VCaP (cell line): Measurements from ENCODE around the gene SALL3.
"Not testable (repeated sequence)": the region's sequence is repeated elsewhere in the genome, so short reads cannot be mapped to it uniquely, and the experiment has no call there.

ENCODE experiments used
- H3K27ac ChIP-seq: fragments of 450-650 bp; 2 replicates; pipeline ENCODE4 v1.5.1; 2017
- TF ChIP-seq, protein P1 (sequence below): fragments of 450-650 bp; conservative IDR thresholded peaks from 2 replicates; pipeline ENCODE4 v1.5.1; 2017; ENCODE audit warnings: mild to moderate bottlenecking, moderate library complexity

Gene SALL3

DNA sequence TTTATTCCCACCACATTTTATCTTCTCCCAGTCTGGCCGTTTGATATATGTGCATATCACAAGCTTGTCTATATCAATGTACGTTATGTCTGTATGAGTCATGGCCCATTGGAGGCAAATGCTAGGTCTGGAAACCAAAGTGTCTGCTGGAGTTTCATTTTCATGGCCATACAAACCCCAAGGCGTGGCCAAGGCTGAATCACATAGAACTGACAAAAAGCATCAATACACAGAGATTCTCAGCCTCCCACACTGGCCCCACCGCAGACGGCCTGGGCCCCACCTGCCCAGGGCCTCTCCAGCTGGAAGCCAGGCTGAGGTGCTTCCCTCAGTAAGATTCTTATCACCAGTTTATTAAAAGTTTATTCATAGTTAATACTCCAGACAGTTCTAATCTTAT is 40.5 kb upstream of the SALL3 start:
- H3K27ac ChIP-seq, result no peak overlapping the region
- TF ChIP-seq, protein P1, sequence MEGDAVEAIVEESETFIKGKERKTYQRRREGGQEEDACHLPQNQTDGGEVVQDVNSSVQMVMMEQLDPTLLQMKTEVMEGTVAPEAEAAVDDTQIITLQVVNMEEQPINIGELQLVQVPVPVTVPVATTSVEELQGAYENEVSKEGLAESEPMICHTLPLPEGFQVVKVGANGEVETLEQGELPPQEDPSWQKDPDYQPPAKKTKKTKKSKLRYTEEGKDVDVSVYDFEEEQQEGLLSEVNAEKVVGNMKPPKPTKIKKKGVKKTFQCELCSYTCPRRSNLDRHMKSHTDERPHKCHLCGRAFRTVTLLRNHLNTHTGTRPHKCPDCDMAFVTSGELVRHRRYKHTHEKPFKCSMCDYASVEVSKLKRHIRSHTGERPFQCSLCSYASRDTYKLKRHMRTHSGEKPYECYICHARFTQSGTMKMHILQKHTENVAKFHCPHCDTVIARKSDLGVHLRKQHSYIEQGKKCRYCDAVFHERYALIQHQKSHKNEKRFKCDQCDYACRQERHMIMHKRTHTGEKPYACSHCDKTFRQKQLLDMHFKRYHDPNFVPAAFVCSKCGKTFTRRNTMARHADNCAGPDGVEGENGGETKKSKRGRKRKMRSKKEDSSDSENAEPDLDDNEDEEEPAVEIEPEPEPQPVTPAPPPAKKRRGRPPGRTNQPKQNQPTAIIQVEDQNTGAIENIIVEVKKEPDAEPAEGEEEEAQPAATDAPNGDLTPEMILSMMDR, result no peak

DNA sequence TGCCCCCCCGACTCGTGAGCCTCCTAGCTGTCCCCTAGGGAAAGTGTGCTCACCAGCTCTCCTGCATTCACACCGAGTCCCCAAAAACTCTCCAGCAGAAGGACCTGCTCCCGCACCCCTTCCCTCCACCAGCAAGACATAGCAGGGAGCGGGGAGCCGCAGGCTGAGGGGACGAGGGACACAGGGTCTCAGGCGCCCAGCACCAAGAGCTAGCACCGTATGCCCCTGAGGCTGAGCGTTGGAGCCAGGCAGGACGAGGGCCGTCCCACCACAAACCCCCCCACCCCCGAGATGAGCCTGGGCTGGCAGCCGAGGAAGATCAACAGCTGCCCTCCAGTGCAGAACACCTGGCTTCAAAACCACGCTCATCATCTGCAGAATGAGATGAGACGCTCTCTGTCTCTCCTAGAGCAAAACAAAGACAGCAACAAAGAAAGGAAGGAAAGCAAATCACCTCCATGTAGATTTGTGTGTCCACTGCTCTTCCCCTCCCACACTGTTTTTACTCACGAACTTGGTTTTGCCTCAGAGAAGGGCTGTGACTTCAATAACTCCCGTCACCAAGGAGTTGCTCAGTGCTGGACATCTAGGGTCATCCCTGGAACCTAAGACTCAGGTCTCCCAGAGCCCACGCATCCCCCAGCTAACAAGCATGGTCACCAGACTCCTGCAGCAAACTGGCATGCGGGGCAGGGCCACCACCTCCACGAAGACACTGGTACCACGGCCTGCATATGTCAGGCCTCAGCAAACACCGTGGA is 39.7 kb upstream of the SALL3 start:
- TF ChIP-seq, protein P1, result no peak
- H3K27ac ChIP-seq, result no peak overlapping the region

DNA sequence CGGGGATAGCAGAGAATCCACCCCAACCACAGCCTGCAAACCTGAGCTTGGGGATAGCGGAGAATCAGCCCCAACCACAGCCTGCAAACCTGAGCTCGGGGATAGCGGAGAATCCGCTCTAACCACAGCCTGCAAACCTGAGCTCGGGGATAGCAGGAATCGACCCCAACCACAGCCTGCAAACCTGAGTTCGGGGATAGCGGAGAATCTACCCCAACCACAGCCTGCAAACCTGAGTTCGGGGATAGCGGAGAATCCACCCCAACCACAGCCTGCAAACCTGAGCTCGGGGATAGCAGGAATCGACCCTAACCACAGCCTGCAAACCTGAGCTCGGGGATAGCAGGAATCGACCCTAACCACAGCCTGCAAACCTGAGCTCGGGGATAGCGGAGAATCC is 37.4 kb upstream of the SALL3 start:
- H3K27ac ChIP-seq, result not testable (repeated sequence)

DNA sequence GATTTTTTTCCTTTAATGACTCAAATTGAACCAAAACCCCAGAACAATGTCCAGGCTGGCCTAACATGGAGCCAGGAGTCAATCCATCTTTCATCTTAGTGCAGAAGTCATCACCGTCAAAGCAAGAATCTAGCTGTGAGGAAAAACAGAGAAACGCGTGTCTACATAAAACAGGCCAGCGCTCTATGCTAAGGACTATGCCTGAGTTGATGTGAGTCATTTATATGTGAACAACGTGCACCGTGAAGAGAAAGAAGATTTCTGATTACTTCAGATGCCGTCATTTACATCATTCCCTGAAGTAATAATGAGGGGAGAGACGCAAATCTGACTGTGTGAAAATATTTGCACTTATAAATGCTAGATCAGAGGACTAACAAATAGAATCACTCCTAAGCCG is 34.0 kb upstream of the SALL3 start:
- TF ChIP-seq, protein P1, result no peak

DNA sequence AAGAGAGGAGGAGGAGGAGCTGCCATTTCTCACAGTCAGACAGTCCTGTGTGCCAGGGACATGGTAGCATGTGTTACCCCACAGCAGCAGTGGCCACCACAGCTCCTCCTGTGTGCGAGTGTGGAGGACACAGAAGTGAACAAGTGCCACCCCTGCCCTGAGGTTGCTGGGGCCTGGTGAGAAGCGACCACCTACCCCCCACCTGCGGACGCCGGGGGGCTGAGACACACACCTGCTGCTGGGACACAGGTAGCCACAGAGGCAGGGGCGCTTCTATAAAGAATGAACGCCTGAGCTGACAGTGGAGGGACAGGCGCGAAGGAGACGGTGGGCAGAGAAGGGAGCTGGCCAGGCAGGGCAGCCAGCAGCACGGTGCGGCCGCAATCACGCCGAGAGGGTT is 32.3 kb upstream of the SALL3 start:
- TF ChIP-seq, protein P1, result no peak
- no peak overlapping the region for H3K27ac ChIP-seq

More for the DNA sequence above, 34.0 kb upstream of the SALL3 start:
- H3K27ac ChIP-seq, result no peak overlapping the region

DNA sequence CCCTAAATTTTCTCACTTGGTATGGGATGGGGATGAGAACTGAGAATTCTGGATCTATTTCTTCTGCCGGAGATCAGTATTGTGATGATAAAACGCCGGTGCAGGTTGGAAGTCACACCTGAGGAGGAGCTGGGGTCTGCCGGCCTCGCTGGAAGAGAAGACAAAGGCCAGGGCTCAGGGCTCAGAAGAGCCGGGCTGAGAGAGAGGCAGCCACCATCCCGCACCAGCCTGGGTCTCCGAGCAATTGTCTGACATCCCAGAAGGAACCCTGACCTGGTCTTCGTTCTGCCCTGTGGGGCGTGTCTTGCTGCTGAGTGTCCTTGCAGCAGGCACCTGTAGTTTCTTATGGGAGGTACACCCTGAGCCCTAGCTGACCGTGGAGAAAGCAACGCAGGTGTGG is 31.4 kb upstream of the SALL3 start:
- no peak overlapping the region for H3K27ac ChIP-seq
- TF ChIP-seq, protein P1, result no peak

DNA sequence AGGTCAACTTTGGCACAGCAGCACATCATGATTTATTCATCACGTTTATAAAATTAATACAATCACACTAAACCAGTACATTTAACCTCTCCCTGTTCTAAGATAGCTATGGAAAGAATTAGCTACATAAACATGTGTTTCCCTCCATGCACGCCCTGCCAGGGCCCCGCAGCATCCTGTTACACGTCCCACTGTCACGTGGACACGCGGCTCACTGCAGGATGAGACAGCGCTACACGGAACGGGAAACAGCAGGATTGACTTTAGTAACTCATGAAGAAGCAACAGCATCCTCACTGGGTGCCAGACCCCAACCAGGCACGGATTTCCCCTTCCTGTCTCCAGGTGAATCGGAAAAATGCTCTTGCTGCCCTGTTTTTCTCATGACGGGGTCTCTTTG is 30.9 kb upstream of the SALL3 start:
- H3K27ac ChIP-seq, result no peak overlapping the region
- TF ChIP-seq, protein P1, result no peak

DNA sequence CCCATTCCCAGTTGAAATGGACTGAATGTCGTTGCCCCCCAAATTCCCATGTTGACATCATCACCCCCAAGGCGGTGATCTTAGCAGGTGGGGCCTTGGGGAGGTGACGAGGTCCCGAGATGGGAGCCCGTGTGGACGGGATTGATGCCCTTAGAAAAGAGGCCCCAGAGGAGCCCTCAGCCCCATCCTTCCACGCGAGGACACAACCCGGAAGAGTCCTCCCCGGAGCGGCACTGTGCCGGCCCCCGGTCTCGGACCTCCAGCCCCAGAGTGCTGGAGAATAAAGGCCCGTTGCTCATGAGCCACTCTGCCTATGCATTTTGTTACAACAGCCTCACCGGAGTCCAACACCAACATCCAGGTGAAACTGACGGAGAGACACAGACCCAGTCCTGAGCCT is 30.4 kb upstream of the SALL3 start:
- TF ChIP-seq, protein P1, result no peak
- H3K27ac ChIP-seq, result no peak overlapping the region
